NCI-H526 (cell line): ENCODE measurements around the gene CHTF8.
"Not testable (repeated sequence)": the region's sequence is repeated elsewhere in the genome, so short reads cannot be mapped to it uniquely, and the experiment has no call there.

ENCODE experiments used
- DNase-seq, 2 experiments: peaks; one replicate each; lab custom pipeline; 2025; lab: John Stamatoyannopoulos, UW

The CHTF8 gene

GRCh38 chr16:69132424-69133252 is at the start of gene CHTF8, which contains the start of gene UTP4:
Gene CHTF8 (minus strand): TSS chr16:69132588. CDS start chr16:69121458, 11,130 bp downstream.
Gene UTP4 (plus strand): TSS chr16:69132649. CDS start chr16:69133460, 811 bp downstream.
- peak; percentile 26 to 88 for DNase-seq

DNA sequence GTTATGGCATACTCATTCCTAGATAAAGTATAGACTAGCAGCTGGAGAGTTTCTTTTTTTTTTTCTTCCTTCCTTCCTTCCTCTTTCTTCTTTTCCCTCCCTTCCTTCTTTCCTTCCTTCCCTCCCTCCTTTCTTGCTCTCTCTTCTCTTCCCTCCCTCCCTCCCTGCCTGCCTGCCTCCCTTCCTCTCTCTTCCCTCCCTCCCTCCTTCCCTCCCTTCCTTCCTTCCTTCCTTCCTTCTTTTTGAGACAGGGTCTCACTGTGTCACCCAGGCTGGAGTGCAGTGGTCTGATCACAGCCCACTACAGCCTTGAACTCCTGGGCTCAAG is 47.6 kb upstream of the CHTF8 start:
- no peak for DNase-seq

- no peak for DNase-seq
These were observed 47.1 kb upstream of the CHTF8 start for GRCh38 chr16:69179328-69180010.

DNA sequence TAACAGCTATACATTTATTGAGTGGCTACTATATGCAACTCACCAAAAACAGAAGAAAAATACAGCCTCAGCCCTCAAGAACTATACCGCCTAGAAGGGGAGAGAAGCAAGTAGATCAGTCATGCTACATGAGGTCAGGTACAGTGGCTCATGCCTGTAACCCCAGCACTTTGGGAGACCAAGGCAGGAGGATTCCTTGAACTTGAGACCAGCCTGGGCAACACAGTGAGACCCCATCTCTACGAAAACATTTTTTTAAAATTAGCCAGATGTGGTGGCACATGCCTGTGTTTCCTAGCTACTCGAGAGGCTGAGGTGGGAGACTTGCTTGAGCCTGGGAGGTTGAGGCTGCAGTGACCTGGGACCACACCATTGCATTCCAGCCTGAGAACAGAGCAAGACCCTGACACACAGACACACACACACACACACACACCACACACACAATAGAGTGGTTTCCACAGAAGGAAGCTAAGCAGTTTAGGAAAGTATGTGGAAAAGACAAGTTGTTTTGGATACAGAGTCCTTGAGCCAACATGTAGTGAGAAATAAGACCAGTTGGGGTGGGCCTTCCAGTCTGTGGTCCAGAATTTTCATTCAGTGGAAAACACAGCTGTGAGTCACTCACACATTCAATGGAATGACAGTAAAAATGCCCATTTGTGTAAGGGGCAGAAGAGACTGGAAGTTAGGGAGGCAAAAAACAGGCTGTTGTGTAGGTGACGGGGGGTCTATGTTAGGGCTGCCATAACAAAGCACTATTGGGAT is 43.8 kb upstream of the CHTF8 start:
- DNase-seq = no peak

DNA sequence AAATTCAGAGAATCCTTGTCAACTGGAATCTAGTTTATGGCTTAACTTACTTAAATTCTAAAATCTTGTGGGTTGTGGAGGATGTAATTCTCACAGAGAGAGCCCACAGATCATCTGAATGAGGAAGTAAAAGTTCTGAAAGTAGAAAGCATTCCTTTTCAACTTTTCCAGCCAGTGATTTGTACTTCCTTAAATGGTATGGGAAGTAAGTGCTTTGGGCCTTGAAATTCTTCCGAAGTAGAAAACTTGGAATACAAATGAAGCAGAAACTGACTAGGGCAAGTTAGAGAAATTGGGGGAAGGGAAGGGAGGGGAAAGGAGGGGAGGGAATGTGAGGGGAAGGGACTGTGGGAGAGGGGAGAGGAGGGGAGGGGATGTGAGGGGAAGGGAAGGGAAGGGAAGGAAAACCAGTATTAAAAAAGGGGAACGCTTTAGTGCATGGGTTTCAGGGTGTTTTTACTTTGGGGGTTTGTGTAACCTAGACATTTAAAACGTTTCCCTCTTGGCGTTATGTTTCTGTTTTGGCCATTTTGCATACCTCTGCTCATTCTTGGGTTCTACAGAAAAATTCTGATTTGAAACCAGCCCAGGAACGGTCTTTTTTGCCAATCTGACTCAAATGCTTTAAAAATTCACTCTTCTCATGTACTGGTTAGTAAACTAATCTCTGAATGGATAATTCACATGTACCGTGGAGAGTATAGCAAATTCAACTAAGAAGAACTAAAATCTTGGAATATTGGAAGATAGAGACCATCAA is 39.1 kb upstream of the CHTF8 start:
- DNase-seq = no peak

- DNase-seq = no peak
These were observed 37.4 kb upstream of the CHTF8 start for GRCh38 chr16:69169607-69170352.

GRCh38 chr16:69169051-69169450 is 36.7 kb upstream of the CHTF8 start:
- DNase-seq = no peak

GRCh38 chr16:69166946-69167930 is 34.9 kb upstream of the CHTF8 start:
- DNase-seq = no peak

DNA sequence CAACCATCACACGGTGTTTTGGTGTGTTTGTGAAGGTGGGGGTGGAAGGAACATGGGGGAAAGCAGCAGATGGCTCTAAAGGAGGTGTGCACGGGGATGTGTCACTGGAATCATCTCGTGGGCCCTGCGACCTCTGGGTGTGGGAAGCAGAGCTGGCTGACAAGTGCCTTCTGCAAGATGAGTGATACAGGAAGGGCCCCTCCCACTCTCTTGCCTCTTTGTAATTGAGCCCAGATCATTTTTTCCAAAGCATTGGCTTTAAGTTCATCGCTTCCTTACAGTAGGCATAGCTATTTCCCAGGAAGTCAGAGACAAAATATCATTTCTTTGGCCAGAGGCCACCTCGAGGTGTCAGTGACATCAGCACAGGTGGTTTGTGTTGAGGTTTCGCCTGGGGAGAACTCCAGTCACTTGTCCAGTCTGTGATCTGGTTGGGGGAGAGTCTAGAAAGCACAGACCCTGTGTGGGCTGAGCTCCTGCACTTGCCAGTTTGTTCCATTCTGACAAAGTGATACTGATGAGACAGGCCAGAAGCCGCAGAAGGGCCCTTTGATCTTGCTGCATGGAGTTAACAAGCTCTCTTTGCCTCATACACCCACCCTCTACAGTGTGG is 33.9 kb upstream of the CHTF8 start:
- no peak for DNase-seq

- DNase-seq = no peak
These were observed 33.2 kb upstream of the CHTF8 start for GRCh38 chr16:69165584-69165983.

DNA sequence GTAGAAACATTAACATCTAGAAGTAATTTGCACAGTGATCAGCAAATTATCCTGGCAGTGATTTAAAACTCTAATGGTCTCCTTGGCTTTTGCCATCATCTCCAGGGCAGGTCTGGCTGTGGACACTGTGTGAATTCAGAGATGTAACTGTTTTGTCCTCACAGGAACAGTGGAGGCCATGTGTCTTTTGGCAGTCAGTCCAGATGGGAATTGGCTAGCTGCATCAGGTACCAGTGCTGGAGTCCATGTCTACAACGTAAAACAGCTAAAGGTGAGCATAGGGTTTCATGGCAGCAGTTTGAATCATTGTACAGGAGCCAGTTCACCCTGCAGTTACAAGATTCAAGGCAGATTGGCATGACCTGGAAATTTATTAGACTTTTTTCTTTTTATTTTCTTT is 27.8 kb upstream of the CHTF8 start:
- no peak for DNase-seq

DNA sequence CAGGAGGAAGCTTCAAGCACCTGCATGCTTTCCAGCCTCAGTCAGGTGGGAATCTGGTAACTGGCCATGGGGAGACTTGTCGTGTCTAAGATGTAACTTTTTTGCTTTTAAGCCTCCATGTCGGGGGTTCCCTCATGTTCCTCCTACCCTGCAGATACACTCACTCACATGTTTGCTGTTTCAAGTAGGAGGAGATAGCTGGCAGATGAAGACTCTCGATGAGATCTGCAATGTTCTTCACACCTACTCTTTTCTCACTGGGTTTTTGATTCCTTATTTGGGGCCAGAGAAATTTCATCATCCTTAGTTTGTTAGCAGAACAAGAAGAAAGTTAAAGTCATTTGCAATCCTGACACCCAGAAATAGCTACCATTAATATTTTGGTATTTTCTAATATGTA is 24.8 kb upstream of the CHTF8 start:
- no peak for DNase-seq

DNA sequence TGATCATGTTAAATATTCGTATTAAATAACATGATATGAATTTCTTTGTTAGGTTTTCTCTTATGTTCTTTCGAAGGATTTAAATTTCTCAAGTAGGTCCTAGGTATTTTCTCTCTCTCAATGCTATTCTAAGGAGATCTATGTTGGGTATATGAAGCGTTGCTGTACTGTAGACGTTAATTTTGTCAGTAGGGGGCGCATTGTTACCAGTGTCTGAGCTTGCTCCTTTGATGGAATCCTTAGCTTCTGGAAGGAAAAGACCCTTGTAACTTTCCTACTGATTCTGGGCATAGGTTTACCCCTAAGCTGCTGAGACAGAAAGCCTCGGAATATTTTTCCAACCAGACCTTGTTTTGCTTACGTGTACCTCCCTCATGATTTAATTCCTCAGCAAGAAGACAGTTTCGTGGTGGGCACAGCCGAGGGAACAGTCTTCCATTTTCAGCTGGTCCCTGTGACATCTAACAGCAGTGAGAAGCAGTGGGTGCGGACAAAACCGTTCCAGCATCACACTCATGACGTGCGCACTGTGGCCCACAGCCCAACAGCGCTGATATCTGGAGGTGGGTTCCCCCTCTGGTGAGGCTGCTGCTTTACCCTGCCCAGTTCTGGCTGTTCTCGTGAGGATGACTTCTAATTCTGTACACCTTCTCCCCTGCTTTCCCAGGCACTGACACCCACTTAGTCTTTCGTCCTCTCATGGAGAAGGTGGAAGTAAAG is 17.9 kb upstream of the CHTF8 start:
- DNase-seq = peak; percentile 32 to 72

- DNase-seq = not testable (repeated sequence)
These were observed 17.2 kb upstream of the CHTF8 start for GRCh38 chr16:69149621-69150020.

- no peak for DNase-seq
These were observed 13.3 kb upstream of the CHTF8 start for GRCh38 chr16:69145658-69146057.

DNA sequence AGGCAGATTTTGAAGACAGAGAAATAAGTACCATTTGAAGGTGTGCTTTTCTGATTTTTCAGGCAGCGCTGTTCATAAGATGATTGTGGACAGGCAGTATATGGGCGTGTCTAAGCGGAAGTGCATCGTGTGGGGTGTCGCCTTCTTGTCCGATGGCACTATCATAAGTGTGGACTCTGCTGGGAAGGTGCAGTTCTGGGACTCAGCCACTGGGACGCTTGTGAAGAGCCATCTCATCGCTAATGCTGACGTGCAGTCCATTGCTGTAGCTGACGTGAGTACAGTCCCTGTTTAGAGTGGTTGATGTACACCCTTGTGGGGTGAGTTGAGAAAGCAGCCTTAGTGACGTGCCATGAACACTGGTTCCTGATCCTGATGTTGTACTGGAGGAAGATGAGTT is 10.7 kb upstream of the CHTF8 start:
- peak; percentile 1 to 7 for DNase-seq

GRCh38 chr16:69141936-69142335 is 9.5 kb upstream of the CHTF8 start:
- no peak for DNase-seq

- DNase-seq = no peak
These were observed 8.6 kb upstream of the CHTF8 start for GRCh38 chr16:69141014-69141413.

GRCh38 chr16:69139464-69139863 is 7.1 kb upstream of the CHTF8 start:
- DNase-seq = not testable (repeated sequence)
